HG03378 (cell line): Measurements from ENCODE around the gene CBY2.
"Not testable (repeated sequence)": the region's sequence is repeated elsewhere in the genome, so short reads cannot be mapped to it uniquely, and the experiment has no call there.

Experiments used
- ATAC-seq: cut with Tn5 transposase; IDR thresholded peaks from one replicate; pipeline ENCODE4 v1.9.1; 2021; ENCODE audit warnings: mild to moderate bottlenecking, moderate library complexity; ENCODE audit not compliant: unreplicated experiment

The CBY2 gene

GRCh38 chr13:45737571-45738017 is 35.5 kb downstream of the CBY2 start:
- no peak for ATAC-seq

GRCh38 chr13:45742985-45743384 is 40.9 kb downstream of the CBY2 start:
- no peak for ATAC-seq

- no peak for ATAC-seq
Observed at GRCh38 chr13:45744979-45745378, 42.9 kb downstream of the CBY2 start.

GRCh38 chr13:45747071-45747470 is 45.0 kb downstream of the CBY2 start:
- no peak for ATAC-seq

GRCh38 chr13:45748941-45749759 is 47.0 kb downstream of the CBY2 start:
- ATAC-seq: no peak

GRCh38 chr13:45750566-45750965 is 48.4 kb downstream of the CBY2 start:
- ATAC-seq: no peak

GRCh38 chr13:45751885-45752284 is 49.8 kb downstream of the CBY2 start:
- no peak for ATAC-seq

- no peak for ATAC-seq
Observed at GRCh38 chr13:45752510-45752909, 50.4 kb downstream of the CBY2 start.

- not testable (repeated sequence) for ATAC-seq
Observed at GRCh38 chr13:45756498-45756897, 54.4 kb downstream of the CBY2 start.

GRCh38 chr13:45757589-45757988 is 55.5 kb downstream of the CBY2 start:
- not testable (repeated sequence) for ATAC-seq

GRCh38 chr13:45763419-45763818 is 61.3 kb downstream of the CBY2 start:
- ATAC-seq: no peak
